ENCODE measurements around the gene TMEM42. TPM values are rescaled to one million over a fixed set of nuclear protein-coding genes. Genes with fewer than 3 reads are reported as not detected.
A peak's percentile ranks its signal among the peaks of the same experiment; 100 is the strongest.

Gene TMEM42
- total RNA-seq, 2 donors from 2014 or later, result 6.6 to 9.2 TPM

GRCh38 chr3:44867421-44868111 lies 5.9 kb downstream of the TMEM42 start:
- intact Hi-C loops (cut with DNase I, micrococcal nuclease), result no loop called here
- ATAC-seq (no peak), DNase-seq (no peak)

DNA sequence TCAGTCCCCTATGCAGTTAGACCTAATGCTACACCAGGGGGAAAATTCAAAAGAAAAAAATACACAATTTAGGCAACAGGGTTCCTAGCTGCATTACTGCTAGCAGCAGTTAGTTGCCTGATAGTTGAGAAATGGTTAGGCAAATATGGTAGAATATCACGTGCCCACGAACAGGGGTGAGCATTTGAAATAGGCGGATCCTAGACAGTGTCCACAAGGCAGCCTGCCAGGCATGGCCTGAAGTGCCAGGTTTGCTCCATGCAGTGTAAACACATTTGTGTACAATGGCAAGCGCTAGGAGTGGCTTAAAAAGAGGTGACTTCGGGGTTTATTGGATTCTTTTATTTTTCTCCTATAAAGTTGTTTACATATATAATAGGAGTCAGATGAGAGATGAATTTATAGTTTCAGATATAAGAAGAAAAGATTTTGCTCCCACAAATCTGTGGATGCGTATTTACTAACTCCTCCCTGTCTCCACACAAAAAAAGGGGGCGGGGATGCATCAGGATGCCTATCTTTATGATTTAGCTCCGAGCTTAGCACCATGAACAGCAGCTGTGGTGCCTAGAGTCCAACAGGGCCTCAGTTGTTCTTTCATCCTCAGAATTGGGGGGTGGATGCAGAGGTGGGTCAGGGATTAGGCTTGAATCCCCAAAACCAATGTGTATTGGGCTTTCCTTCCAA lies 8.8 kb downstream of the TMEM42 start:
- DNase-seq, result peak; percentile 74 to 78
- peak; percentile 99 for ATAC-seq
- intact Hi-C loops (cut with DNase I, micrococcal nuclease), result no loop called here

- ATAC-seq (no peak), DNase-seq (no peak)
- intact Hi-C loops (cut with DNase I, micrococcal nuclease), result no loop called here
Observed at GRCh38 chr3:44874308-44874707, 12.6 kb downstream of the TMEM42 start, which contains the start of gene TGM4. Gene TGM4, plus strand, starts transcription at chr3:44874608. Its CDS starts 71 bp downstream, at chr3:44874679.

GRCh38 chr3:44875596-44875995 lies 13.9 kb downstream of the TMEM42 start:
- DNase-seq (no peak), ATAC-seq (no peak)
- intact Hi-C loops (cut with DNase I, micrococcal nuclease), result no loop called here

DNA sequence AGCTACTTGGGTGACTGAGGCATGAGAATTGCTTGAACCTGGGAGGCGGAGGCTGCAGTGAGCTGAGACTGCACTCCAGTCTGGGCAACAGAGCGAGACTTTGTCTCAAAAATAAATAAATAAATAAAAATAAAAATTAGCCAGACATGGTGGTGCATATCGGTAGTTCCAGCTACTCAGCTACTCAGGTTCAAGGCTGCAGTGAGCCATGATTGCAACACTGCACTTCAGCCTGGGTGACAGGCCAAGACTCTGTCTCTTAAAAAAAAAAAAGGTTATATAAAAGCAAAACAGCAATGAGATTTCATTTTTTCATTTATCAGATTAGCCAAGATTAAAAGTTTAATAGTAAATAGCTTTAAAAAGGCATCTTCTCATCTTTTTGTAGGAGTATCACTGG lies 15.6 kb downstream of the TMEM42 start:
- ATAC-seq (no peak), DNase-seq (no peak)
- intact Hi-C loops (cut with DNase I, micrococcal nuclease), result no loop called here

DNA sequence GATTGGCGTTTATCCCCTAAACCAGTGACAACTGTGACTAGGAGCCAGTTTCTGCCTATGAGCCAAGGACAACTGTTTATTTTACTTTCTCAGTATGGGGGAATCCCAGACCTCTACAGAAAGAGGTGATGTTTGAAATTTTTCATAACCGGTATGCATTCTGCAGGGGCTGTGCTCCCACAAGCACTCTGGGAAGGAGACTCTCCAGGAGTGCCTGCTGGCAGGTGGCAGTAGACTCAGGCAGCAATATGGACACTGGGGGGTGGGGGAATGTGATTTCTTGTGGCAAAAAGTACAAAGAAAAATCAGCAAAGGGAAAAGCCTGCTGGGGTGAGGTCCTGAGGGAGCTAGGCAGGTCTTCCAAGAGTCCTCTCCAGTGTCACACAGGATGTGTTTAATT lies 18.6 kb downstream of the TMEM42 start:
- ATAC-seq (no peak), DNase-seq (no peak)
- intact Hi-C loops (cut with DNase I, micrococcal nuclease), result no loop called here

DNA sequence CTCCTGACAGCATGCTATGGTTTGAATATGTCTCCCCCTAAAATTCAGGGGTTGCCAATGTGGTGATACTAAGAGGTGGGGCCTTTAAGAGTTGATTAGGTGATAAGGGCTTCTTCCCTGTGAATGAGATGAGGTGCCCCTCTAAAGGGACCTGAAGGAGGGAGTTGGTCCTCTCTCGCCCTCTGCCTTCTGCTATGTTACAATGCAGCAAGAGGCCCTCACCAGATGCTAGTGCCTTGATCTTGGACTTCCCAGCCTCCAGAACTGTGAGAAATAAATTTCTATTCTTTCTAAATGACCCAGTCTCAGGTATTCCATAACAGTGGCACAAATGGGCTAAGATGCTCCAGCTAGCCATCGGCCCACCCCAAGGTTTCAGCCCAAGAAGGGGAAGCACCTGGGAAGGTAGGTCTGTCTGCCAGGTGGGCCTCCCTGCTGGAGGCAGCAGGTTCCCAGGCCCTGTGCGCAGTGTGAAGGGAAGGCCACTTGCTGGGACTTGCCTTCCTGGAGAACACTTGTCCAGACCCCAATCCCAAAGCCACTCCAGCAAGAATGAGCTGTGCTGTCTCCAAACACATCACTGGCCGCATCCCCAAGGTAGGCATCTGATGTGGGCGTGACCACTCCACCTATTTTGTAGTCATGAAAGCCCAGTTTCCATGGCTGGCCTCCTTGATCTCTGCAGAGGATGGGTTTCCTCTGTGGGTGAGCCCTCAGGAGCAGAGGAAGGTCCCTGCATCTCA lies 21.7 kb downstream of the TMEM42 start:
- intact Hi-C loops (cut with DNase I, micrococcal nuclease), result no loop called here
- DNase-seq (no peak), ATAC-seq (no peak)

DNA sequence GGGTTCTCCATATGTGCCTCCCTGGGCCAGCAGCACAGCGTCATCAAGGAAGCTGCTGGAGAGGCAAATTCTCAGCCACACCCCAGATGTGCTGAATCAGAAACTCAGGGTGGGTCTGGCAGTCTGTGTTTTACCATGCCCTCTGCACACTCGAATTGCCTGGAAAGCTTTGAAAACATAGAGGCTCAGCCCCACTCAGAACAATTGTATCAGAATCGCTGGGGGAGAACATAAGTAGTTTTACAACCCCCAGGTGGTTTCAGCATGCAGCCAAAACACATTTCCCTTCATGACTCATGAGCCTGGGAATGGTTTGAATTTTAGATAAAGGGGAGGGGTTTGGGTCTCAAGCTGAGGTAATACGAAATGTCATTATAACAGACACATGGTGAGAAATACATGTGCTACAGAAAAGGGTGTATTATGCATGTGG lies 22.3 kb downstream of the TMEM42 start:
- no peak for DNase-seq
- intact Hi-C loops (cut with DNase I, micrococcal nuclease), result no loop called here

DNA sequence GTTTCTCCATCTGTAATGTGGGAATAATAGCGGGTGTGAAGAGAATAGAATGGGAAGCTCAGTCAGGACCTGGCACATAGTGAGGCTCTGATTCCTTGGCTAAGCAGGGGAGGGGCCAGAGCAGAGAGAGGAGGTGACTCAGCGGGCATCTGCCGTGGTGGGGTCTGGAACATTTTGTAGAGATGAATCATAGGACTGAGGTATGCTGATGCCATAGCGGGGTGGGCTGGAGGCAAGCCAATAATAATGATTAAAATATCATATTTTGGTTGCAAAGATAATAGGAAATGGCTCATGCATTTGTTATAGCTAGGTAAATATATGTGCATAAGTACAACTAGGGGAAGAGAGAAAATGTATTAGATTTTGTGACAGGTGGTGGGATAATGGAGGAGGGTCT lies 23.9 kb downstream of the TMEM42 start:
- intact Hi-C loops (cut with DNase I, micrococcal nuclease), result no loop called here

More for the DNA sequence above, 22.3 kb downstream of the TMEM42 start:
- no peak for ATAC-seq

GRCh38 chr3:44886561-44886960 lies 24.8 kb downstream of the TMEM42 start:
- DNase-seq (no peak), ATAC-seq (no peak)
- intact Hi-C loops (cut with DNase I, micrococcal nuclease), result no loop called here

More for the DNA sequence above, 23.9 kb downstream of the TMEM42 start:
- ATAC-seq (no peak), DNase-seq (no peak)

DNA sequence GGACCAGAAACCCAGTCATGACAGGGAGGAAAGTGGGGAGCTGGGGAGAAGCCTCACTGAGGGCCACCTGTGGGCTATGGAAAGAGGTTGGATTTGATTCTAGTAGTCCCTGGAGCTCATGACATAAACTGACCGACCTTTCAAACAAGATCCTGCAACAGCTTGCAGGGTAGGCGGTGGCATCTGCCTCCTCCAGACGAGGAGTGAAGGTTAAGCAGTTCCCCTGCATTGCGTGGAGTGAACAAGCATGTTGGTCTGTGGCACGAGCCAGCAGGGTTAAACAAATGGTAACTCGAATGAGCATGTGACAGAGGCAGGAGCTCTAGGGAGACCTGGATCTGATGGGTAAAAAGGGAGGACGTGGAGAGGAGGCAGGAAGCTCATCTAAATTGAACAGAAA lies 25.4 kb downstream of the TMEM42 start:
- DNase-seq (no peak), ATAC-seq (no peak)
- intact Hi-C loops (cut with DNase I, micrococcal nuclease), result no loop called here

DNA sequence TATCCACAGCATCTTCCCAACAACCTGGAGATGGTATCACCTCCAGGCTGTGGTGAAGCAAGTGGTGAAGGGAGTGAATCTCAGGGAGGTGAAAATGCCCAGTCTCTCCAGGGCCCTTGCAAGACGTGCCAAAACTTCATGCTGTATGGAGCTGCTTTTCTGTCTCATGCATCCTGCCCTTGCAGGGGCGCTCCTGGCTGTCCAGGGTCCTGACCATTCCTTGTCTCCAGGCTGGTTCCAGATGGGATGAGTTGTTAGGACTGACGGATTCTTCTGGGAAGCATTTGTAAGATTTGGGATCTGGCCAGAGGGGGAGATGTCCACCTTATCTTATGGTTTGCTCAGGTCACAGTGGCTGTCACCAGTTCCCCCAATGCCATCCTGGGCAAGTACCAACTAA lies 28.5 kb downstream of the TMEM42 start:
- DNase-seq, result no peak
- intact Hi-C loops (cut with DNase I, micrococcal nuclease), result no loop called here
- ATAC-seq, result no peak

- intact Hi-C loops (cut with DNase I, micrococcal nuclease), result no loop called here
- no peak for ATAC-seq
Observed at GRCh38 chr3:44890852-44891251, 29.1 kb downstream of the TMEM42 start.

DNA sequence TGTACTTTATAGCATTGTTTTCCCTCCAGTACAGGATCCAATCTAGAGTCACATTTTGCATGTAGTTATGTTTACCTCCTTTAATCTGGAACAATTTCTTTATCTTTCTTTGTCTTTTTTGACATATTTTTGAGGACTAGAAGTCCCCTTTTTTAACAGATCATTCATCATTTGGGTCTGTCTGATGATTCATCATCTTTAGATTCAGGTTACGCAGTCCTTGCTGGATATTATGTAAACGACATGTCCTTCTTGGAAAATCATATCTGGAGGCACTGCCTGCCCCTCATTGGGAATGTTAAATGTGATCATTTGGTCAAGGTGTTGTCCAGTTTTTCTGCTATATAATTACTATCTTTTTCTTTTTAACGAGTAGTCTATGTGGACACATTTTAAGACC lies 31.0 kb downstream of the TMEM42 start:
- intact Hi-C loops (cut with DNase I, micrococcal nuclease), result no loop called here
- DNase-seq (no peak), ATAC-seq (no peak)

More at GRCh38 chr3:44890852-44891251, 29.1 kb downstream of the TMEM42 start:
- no peak for DNase-seq

- no peak for ATAC-seq
- DNase-seq, result no peak
- intact Hi-C loops (cut with DNase I, micrococcal nuclease), result no loop called here
Observed at GRCh38 chr3:44893097-44893496, 31.4 kb downstream of the TMEM42 start.

DNA sequence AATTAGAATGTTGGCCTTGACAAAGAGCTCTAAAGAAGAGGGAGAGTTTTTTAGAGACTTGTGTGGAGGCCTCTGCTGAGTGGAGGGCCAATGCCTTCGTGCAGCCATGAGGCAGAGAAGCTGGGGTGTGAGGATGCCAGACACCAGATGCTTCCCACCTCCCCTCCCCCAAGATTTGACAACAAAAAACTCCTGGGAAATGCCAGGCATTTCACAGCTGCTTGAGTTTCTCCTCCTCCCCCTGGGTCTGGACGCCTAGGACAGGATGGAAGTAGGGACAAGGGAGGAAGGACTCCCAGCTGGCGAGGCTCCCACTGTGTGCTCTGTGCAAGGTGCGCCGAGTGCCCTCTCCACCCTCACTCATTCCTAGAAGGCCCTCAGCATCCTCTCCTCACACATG lies 32.8 kb downstream of the TMEM42 start:
- no peak for DNase-seq
- intact Hi-C loops (cut with DNase I, micrococcal nuclease), result no loop called here
- ATAC-seq, result no peak

GRCh38 chr3:44896440-44896839 lies 34.7 kb downstream of the TMEM42 start:
- DNase-seq (no peak), ATAC-seq (no peak)
- intact Hi-C loops (cut with DNase I, micrococcal nuclease), result no loop called here

- ATAC-seq, result no peak
Observed at GRCh38 chr3:44899683-44900367, 38.1 kb downstream of the TMEM42 start.

GRCh38 chr3:44902628-44903027 lies 40.9 kb downstream of the TMEM42 start:
- intact Hi-C loops (cut with DNase I, micrococcal nuclease), result no loop called here
- DNase-seq (no peak), ATAC-seq (no peak)

More at GRCh38 chr3:44899683-44900367, 38.1 kb downstream of the TMEM42 start:
- intact Hi-C loops (cut with DNase I, micrococcal nuclease), result no loop called here
- no peak for DNase-seq

Data from left colon (tissue), 2 donors.